Measurements from ENCODE around the gene SOAT2. TPM values are rescaled to one million over a fixed set of nuclear protein-coding genes. Genes with fewer than 3 reads are reported as not detected.

The SOAT2 gene
- total RNA-seq, 1 donor from 2014 or later: 0.74 TPM

DNA sequence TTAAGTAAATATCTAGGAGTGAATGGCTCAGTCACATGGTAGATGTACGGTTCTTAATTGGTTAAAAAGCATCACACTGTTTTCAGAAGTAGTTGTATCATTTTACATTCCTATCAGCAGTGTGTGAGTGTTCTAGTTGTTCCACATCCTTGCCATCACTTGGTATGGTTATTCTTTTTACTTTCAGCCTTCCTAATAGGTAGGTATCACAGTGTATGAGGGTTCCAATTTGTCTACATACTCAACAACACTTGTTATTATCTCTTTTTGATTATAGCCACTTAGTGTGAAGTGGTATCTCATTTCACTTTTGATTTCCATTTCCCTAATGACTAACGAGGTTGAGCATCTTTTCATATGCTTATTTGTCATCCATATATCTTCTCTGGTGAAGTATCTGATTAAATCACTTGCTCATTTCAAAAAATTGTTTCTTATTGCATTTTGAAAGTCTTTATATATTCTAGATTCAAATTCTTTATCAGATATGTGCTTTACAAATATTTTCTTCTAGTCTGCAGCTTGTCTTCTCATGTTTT lies 20.6 kb upstream of the SOAT2 start:
- intact Hi-C loops (cut with DNase I): no loop called here
- H3K4me3 ChIP-seq: no peak overlapping the region
- TF ChIP-seq POLR2AphosphoS5 (IDR thresholded peaks at IDR 0.05; ENCODE audit: insufficient read depth in 1 of 2, low read depth in 1 of 2) (no peak), POLR2A (IDR thresholded peaks at IDR 0.05) (no peak)
- TF ChIP-seq, protein P1, sequence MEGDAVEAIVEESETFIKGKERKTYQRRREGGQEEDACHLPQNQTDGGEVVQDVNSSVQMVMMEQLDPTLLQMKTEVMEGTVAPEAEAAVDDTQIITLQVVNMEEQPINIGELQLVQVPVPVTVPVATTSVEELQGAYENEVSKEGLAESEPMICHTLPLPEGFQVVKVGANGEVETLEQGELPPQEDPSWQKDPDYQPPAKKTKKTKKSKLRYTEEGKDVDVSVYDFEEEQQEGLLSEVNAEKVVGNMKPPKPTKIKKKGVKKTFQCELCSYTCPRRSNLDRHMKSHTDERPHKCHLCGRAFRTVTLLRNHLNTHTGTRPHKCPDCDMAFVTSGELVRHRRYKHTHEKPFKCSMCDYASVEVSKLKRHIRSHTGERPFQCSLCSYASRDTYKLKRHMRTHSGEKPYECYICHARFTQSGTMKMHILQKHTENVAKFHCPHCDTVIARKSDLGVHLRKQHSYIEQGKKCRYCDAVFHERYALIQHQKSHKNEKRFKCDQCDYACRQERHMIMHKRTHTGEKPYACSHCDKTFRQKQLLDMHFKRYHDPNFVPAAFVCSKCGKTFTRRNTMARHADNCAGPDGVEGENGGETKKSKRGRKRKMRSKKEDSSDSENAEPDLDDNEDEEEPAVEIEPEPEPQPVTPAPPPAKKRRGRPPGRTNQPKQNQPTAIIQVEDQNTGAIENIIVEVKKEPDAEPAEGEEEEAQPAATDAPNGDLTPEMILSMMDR (IDR thresholded peaks at IDR 0.05): no peak
- no peak for DNase-seq (ENCODE audit: extremely low spot score in 2 of 2)
- no peak overlapping the region for H3K27ac ChIP-seq
- no peaks in the 10 kb centered on the region for H3K27me3 ChIP-seq
- H3K36me3 ChIP-seq: no peaks in the 10 kb centered on the region
- H3K4me1 ChIP-seq: peaks cover 19% of the 10 kb centered on the region
- H3K9me3 ChIP-seq: no peaks in the 10 kb centered on the region

GRCh38 chr12:53086361-53086760 lies 16.9 kb upstream of the SOAT2 start:
- H3K27me3 ChIP-seq: no peaks in the 10 kb centered on the region
- no peaks in the 10 kb centered on the region for H3K4me1 ChIP-seq

DNA sequence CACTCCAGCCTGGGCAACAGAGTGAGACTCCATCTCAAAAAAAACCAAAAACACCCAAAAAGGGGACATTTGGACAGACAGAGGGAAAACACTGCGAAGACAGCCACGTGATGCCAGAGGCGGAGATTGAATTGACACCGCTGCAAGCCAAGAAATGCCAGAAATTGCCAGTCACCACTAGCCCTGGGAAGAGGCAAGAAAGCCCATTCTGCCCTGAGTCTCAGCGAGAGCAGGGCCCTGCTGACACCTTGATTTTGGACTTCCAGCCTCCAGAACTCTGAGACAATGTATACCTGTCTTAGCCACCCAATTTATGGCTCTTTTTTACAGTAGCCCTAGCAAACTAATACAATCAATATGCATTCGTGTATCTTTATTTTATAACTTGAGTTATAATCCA lies 13.2 kb upstream of the SOAT2 start:
- TF ChIP-seq, protein P1 (IDR thresholded peaks at IDR 0.05): no peak
- no peak for TF ChIP-seq POLR2AphosphoS5 (IDR thresholded peaks at IDR 0.05; ENCODE audit: insufficient read depth in 1 of 2, low read depth in 1 of 2)
- Histone ChIP-seq H3K9me3 (no peaks in the 10 kb centered on the region), H3K36me3 (no peaks in the 10 kb centered on the region), H3K4me1 (no peaks in the 10 kb centered on the region), H3K27me3 (no peaks in the 10 kb centered on the region), H3K4me3 (no peak overlapping the region), H3K27ac (no peak overlapping the region)
- intact Hi-C loops (cut with DNase I): loop anchor here (10.0 kb wide), 1 partner anchor 45 kb away; no protein-coding TSS in a partner anchor
- no peak for DNase-seq (ENCODE audit: extremely low spot score in 2 of 2)

More at GRCh38 chr12:53086361-53086760, 16.9 kb upstream of the SOAT2 start:
- TF ChIP-seq POLR2AphosphoS5 (IDR thresholded peaks at IDR 0.05; ENCODE audit: insufficient read depth in 1 of 2, low read depth in 1 of 2) (no peak), POLR2A (IDR thresholded peaks at IDR 0.05) (no peak)
- TF ChIP-seq, protein P1 (IDR thresholded peaks at IDR 0.05): no peak
- no peaks in the 10 kb centered on the region for H3K36me3 ChIP-seq
- no peak overlapping the region for H3K27ac ChIP-seq
- intact Hi-C loops (cut with DNase I): no loop called here
- no peak for DNase-seq (ENCODE audit: extremely low spot score in 2 of 2)
- no peak overlapping the region for H3K4me3 ChIP-seq
- no peaks in the 10 kb centered on the region for H3K9me3 ChIP-seq

- DNase-seq (ENCODE audit: extremely low spot score in 2 of 2): no peak
- Histone ChIP-seq H3K36me3 (no peaks in the 10 kb centered on the region), H3K4me1 (no peaks in the 10 kb centered on the region), H3K4me3 (no peak overlapping the region), H3K27me3 (no peaks in the 10 kb centered on the region), H3K9me3 (no peaks in the 10 kb centered on the region), H3K27ac (no peak overlapping the region)
- intact Hi-C loops (cut with DNase I): loop anchor here (10.0 kb wide), 1 partner anchor 46 kb away; no protein-coding TSS in a partner anchor
- TF ChIP-seq, protein P1 (IDR thresholded peaks at IDR 0.05): no peak
- TF ChIP-seq POLR2A (IDR thresholded peaks at IDR 0.05): no peak
- TF ChIP-seq POLR2AphosphoS5 (IDR thresholded peaks at IDR 0.05; ENCODE audit: insufficient read depth in 1 of 2, low read depth in 1 of 2): no peak
Observed at GRCh38 chr12:53090554-53090953, 12.7 kb upstream of the SOAT2 start.

DNA sequence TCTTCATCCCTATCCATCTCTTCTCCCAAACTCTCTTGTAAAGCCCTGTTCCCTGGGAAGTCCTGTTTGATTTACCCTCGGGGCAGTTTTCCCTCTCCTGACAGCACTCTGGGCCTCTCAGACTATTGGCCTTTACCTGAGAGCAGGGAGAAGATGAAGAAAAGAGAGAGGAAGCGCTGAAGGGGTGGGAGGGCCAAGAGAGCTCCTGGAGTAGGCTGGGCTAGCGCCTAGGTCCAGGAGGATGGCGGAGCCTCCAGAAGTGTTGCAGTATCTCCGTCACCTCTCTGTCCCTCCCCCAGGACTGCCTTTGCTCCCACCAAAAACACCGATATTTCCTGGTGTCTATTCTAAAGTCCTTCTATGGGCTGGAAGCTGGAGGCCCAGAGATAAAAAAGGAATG lies 11.5 kb upstream of the SOAT2 start:
- DNase-seq (ENCODE audit: extremely low spot score in 2 of 2): no peak
- intact Hi-C loops (cut with DNase I): loop anchor here (10.0 kb wide), 1 partner anchor 47 kb away; no protein-coding TSS in a partner anchor
- Histone ChIP-seq H3K27ac (no peak overlapping the region), H3K27me3 (no peaks in the 10 kb centered on the region), H3K4me1 (peaks cover 9% of the 10 kb centered on the region), H3K4me3 (no peak overlapping the region), H3K36me3 (no peaks in the 10 kb centered on the region), H3K9me3 (no peaks in the 10 kb centered on the region)
- no peak for TF ChIP-seq POLR2A (IDR thresholded peaks at IDR 0.05)
- TF ChIP-seq, protein P1 (IDR thresholded peaks at IDR 0.05): no peak
- no peak for TF ChIP-seq POLR2AphosphoS5 (IDR thresholded peaks at IDR 0.05; ENCODE audit: insufficient read depth in 1 of 2, low read depth in 1 of 2)
